Smooth muscle cell (in vitro differentiated cells): ENCODE data around the gene SPATC1L. TPM values are rescaled to one million over a fixed set of nuclear protein-coding genes. Genes with fewer than 3 reads are reported as not detected.

Experiments
- DNase-seq: peaks from one replicate; lab custom pipeline; 2025; ENCODE audit not compliant: unreplicated experiment; lab: John Stamatoyannopoulos, UW
- H2AFZ ChIP-seq: fragments of 200-600 bp; sonication (generic); 2 replicates; pipeline ENCODE4 v1.6.0; 2016; ENCODE audit warnings: antibody characterized with exemption, low read depth, mild to moderate bottlenecking
- H3F3A ChIP-seq: fragments of 200-600 bp; sonication (generic); 2 replicates; pipeline ENCODE4 v1.6.0; 2017; ENCODE audit warnings: antibody characterized with exemption, low read depth
- H3K27ac ChIP-seq: fragments of 200-600 bp; sonication (generic); 2 replicates; pipeline ENCODE4 v1.5.1; 2016; ENCODE audit warnings: low read depth, mild to moderate bottlenecking
- H3K27me3 ChIP-seq: fragments of 200-600 bp; sonication (generic); 2 replicates; pipeline ENCODE4 v1.6.1; 2016; ENCODE audit warnings: low read depth, mild to moderate bottlenecking
- H3K36me3 ChIP-seq: fragments of 200-600 bp; sonication (generic); 2 replicates; pipeline ENCODE4 v1.5.1; 2016; ENCODE audit warnings: low read depth
- H3K4me1 ChIP-seq: fragments of 200-600 bp; sonication (generic); 2 replicates; pipeline ENCODE4 v1.5.1; 2016; ENCODE audit warnings: low read depth
- H3K4me2 ChIP-seq: fragments of 200-600 bp; sonication (generic); 2 replicates; pipeline ENCODE4 v1.6.0; 2016; ENCODE audit warnings: mild to moderate bottlenecking
- H3K4me3 ChIP-seq: fragments of 200-600 bp; sonication (generic); 2 replicates; pipeline ENCODE4 v1.5.1; 2016; ENCODE audit warnings: mild to moderate bottlenecking
- H3K79me2 ChIP-seq: fragments of 200-600 bp; sonication (generic); 2 replicates; pipeline ENCODE4 v1.6.0; 2016; ENCODE audit warnings: low read depth, mild to moderate bottlenecking
- H3K9ac ChIP-seq: fragments of 200-600 bp; sonication (generic); 2 replicates; pipeline ENCODE4 v1.6.0; 2016; ENCODE audit warnings: low read depth
- H3K9me3 ChIP-seq: fragments of 200-600 bp; sonication (generic); replicated peaks from 2 replicates; pipeline ENCODE4 v1.5.1; 2016; ENCODE audit warnings: low read depth
- H4K20me1 ChIP-seq: fragments of 200-600 bp; sonication (generic); 2 replicates; pipeline ENCODE4 v1.6.0; 2016; ENCODE audit warnings: low read depth
- WGBS: methylation state at CpG from one replicate; pipeline ENCODE4 v1.1.7; 2016; ENCODE audit warnings: low lambda C conversion rate; 5-methylcytosine and 5-hydroxymethylcytosine counted together
- polyA plus RNA-seq: library from polyadenylated mRNA; unstranded; fragments of >200 nt; fragmentation: Nextera tagmentation; extraction: Ambion mirVana; gene quantifications from 2 replicates; pipeline ENCODE4 v1.2.1, GENCODE V29; 2016
- total RNA-seq: library from RNA; depleted of rRNA; stranded (reverse); fragments of >200 nt; gene quantifications from 2 replicates; pipeline ENCODE4 v1.2.3, GENCODE V29; 2014
- TF ChIP-seq, protein P1 (sequence below): fragments of 200-600 bp; sonication (generic); IDR thresholded peaks from 2 replicates; pipeline ENCODE4 v1.5.1; 2017; ENCODE audit warnings: borderline replicate concordance, mild to moderate bottlenecking, antibody characterized with exemption; ENCODE audit not compliant: insufficient read depth, poor library complexity, severe bottlenecking

SPATC1L gene
- total and polyA plus RNA-seq, 2 experiments from 2014 or later: 6.4 to 36.5 TPM

DNA sequence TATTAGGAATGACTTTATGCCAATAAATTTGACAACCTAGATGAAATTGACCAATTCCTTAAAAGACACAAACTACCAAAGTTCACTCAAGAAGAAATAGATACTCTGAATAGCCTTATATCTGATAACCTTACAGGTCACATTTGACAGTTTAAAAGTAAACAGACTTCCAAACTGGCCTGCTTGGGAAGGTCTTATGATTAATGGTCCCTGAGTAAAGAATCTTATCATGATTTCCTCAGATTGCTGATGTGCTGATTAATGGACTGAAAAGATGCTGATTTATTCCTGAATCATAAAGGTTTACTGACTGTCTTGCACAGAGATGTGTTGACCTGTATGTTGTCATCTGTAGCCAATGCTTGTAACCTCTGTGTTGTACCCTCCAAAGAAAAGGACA, 19.2 kb downstream of the SPATC1L start:
- Histone ChIP-seq H3K27ac (no peak overlapping the region), H2AFZ (no peak overlapping the region), H3K4me1 (no peaks in the 10 kb centered on the region)

DNA sequence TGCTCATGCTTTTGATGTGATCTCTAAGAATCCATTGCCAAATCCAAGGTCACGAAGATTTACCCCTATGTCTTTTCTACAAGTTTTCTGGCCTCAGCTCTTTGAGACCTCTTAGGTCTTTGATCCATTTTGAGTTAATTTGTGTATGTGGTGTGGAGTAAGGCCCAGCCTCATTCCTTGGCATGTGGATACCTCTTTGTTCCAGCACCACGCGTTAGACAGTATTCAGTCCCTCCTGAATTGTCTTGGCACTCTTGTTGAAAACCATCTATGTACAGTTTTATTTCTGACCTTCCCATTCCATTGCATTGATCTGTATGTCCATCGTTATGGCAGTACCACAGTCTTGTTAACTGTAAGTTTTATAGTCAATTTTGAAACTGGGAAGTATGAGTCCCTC, 20.9 kb downstream of the SPATC1L start:
- H3K9ac ChIP-seq: no peak overlapping the region
- no peak overlapping the region for H3K27ac ChIP-seq
- H4K20me1 ChIP-seq: no peaks in the 10 kb centered on the region
- H3K4me3 ChIP-seq: no peak overlapping the region
- H3K4me1 ChIP-seq: no peaks in the 10 kb centered on the region
- WGBS: 97% methylated on average over 4 of the region's 4 CpGs
- DNase-seq: no peak
- no peaks in the 10 kb centered on the region for H3K79me2 ChIP-seq
- no peaks in the 10 kb centered on the region for H3K36me3 ChIP-seq
- TF ChIP-seq, protein P1, sequence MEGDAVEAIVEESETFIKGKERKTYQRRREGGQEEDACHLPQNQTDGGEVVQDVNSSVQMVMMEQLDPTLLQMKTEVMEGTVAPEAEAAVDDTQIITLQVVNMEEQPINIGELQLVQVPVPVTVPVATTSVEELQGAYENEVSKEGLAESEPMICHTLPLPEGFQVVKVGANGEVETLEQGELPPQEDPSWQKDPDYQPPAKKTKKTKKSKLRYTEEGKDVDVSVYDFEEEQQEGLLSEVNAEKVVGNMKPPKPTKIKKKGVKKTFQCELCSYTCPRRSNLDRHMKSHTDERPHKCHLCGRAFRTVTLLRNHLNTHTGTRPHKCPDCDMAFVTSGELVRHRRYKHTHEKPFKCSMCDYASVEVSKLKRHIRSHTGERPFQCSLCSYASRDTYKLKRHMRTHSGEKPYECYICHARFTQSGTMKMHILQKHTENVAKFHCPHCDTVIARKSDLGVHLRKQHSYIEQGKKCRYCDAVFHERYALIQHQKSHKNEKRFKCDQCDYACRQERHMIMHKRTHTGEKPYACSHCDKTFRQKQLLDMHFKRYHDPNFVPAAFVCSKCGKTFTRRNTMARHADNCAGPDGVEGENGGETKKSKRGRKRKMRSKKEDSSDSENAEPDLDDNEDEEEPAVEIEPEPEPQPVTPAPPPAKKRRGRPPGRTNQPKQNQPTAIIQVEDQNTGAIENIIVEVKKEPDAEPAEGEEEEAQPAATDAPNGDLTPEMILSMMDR: no peak
- no peak overlapping the region for H3K4me2 ChIP-seq
- no peaks in the 10 kb centered on the region for H3K9me3 ChIP-seq
- no peak overlapping the region for H2AFZ ChIP-seq
- no peaks in the 10 kb centered on the region for H3F3A ChIP-seq
- H3K27me3 ChIP-seq: no peaks in the 10 kb centered on the region

More for the DNA sequence above, 19.2 kb downstream of the SPATC1L start:
- Histone ChIP-seq H4K20me1 (no peaks in the 10 kb centered on the region), H3F3A (no peaks in the 10 kb centered on the region), H3K9ac (no peak overlapping the region), H3K9me3 (no peaks in the 10 kb centered on the region), H3K4me2 (no peak overlapping the region), H3K79me2 (no peaks in the 10 kb centered on the region), H3K36me3 (no peaks in the 10 kb centered on the region), H3K4me3 (no peak overlapping the region), H3K27me3 (no peaks in the 10 kb centered on the region)
- DNase-seq: no peak
- TF ChIP-seq, protein P1: no peak

DNA sequence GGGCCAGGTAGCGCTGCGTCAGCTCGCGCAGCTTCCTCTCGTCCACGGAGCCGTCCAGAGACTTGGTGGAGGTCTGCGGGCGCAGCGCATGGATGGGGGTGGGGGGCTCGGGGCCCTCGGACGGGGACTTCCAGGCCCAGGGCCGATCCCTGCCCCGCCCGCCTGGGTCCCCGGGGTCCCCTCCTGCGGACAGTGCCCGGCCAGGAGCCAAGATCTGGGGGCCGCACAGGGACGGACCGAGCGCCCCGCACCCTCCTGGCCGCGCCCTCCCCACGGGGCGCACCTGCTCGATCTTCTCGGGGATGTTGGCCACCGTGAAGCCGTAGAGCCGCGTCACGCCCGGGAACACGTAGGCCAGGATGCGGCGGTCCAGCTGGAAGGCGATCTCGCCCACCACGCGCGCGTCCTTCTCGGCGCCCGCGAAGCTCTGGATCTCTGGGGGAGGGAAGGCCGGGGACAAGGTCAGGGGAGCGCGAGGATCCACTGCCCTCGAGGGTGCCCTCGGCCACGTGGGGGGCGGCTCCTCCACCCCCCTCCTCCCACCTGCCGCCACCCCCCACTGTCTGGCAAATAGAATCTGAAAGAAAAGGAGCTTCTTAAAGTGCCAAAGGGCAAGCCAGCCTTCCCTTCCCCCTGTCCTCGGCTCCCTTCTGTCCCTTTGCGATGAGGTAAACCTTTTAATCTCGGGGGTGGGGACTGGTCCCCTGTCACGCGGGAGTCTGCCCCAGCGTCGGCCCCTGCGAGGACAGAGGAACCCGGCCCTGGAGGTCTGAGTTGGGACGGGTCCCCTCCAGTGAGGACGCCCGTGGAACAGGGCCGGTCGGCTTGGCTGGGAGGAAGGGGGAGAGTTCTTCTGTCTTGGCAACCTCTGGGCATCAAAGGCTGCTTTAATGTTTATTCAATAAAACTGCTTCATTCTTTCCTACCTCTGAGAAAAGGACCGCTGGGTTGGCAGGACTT, 22.3 kb downstream of the SPATC1L start:
- H3K4me2 ChIP-seq: no peak overlapping the region
- H3K4me1 ChIP-seq: no peaks in the 10 kb centered on the region
- no peaks in the 10 kb centered on the region for H3K27me3 ChIP-seq
- H2AFZ ChIP-seq: no peak overlapping the region
- no peaks in the 10 kb centered on the region for H3F3A ChIP-seq
- H3K9ac ChIP-seq: no peak overlapping the region
- WGBS: 95% methylated on average over 68 of the region's 72 CpGs
- no peaks in the 10 kb centered on the region for H3K79me2 ChIP-seq
- H3K36me3 ChIP-seq: no peaks in the 10 kb centered on the region
- DNase-seq: no peak
- no peak overlapping the region for H3K27ac ChIP-seq
- TF ChIP-seq, protein P1: no peak
- no peak overlapping the region for H3K4me3 ChIP-seq
- no peaks in the 10 kb centered on the region for H4K20me1 ChIP-seq
- no peaks in the 10 kb centered on the region for H3K9me3 ChIP-seq
